Measurements from ENCODE around the gene CGAS.
"Not testable (repeated sequence)": the region's sequence is repeated elsewhere in the genome, so short reads cannot be mapped to it uniquely, and the experiment has no call there.

CGAS gene

GRCh38 chr6:73452107-73452461, at the start of gene CGAS:
Gene CGAS, minus strand, starts transcription at chr6:73452297. Its CDS starts 116 bp downstream, at chr6:73452181.
- peak; percentile 75 for DNase-seq

GRCh38 chr6:73497915-73498314, 45.8 kb upstream of the CGAS start:
- DNase-seq: no peak

DNA sequence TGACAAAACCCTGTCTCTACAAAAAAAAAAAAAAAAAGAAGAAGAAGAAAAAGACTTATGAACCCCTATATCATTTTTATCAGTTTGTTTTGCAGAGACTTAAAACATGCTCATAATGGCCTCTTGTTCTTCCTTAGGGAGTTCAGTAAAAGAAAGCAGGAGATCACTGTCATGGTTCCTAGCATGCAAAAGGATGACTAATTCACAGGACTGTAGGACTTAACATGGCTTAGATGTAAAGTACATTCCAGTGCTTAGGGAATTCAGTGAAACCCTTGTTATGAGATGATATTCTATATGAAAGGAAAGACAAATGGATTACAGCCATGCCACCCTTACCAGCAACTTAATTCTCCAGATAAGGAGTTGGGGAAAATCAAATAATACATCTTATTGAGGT, 39.3 kb upstream of the CGAS start:
- no peak for DNase-seq

DNA sequence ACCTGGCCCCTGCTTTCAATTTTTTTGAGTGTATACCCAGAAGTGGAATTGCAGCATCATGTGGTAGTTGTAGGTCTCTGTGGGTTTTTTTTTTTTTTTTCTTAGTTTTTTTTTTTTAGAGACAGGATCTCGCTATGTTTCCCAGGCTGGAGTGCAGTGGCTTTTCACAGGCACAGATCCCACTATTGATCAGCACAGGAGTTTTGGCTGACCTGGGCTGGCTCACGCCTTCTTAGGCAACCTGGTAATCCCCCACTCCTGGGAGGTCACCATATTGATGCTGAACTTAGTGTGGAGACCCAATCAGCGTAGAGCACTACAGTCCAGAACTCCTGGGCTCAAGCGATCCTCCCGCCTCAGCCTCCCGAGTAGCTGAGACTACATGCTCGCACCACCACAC, 35.4 kb upstream of the CGAS start:
- no peak for DNase-seq

GRCh38 chr6:73484438-73484837, 32.3 kb upstream of the CGAS start:
- DNase-seq: no peak

- DNase-seq: no peak
Observed at GRCh38 chr6:73481969-73482368, 29.9 kb upstream of the CGAS start.

DNA sequence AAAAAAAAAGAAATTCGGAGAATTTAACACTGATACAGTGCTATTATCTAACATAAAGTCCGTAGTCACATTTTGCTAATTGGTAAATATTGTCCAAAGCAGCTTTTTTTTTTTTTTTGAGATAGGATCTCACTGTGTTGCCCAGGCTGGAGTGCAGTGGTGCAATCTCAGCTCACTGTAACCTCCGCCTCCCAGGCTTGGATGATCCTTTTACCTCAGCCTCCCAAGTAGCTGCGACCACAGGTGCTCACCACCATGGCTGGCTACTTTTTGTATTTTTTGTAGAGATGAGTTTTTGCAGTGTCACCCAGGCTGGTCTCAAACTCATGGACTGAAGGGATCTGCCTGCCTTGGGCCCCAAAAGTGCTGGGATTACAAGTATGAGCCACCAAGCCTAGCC, 25.3 kb upstream of the CGAS start:
- no peak for DNase-seq

DNA sequence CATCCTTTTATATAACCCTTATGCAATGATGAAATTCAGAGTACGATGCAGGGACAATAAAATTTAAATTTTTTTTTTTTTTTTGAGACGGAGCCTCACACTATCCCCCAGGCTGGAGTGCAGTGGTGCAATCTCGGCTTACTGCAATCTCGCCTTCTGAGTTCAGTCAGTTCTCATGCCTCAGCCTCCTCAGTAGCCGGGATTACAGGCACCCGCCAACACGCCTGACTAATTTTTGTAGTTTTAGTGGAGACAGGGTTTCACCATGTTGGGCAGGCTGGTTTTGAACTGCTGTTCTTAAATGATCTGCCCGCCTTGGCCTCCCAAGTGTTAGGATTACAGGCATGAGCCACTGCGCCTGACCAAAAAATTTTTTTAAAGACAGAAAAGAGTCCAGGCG, 24.6 kb upstream of the CGAS start:
- no peak for DNase-seq

DNA sequence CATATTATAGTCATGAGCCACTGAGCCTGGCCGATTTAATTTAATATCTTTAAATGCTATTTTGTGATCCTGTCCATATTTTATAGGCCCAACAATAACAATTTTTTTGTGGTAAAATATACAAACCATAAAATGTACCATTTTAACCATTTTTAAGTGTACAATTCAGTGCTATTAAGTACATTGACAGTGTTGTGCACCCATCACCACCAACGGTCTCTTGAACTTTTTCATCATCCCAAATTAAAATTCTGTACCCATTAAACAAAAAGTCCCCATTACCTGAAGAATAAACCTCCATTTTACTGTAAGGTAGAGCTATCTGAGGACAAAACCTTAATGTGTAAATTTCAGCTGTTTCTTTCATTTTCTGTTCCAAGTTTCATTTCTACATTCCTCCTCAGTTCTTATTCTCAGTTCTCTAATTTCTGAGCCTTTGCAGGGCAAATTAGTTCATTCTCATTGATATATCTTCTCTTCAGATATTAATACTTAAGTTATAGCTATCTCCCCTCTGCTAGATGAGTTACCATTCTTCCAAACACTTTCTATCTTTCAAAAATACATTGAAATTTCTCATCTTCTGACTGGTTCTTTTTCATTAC, 19.7 kb upstream of the CGAS start:
- no peak for DNase-seq

DNA sequence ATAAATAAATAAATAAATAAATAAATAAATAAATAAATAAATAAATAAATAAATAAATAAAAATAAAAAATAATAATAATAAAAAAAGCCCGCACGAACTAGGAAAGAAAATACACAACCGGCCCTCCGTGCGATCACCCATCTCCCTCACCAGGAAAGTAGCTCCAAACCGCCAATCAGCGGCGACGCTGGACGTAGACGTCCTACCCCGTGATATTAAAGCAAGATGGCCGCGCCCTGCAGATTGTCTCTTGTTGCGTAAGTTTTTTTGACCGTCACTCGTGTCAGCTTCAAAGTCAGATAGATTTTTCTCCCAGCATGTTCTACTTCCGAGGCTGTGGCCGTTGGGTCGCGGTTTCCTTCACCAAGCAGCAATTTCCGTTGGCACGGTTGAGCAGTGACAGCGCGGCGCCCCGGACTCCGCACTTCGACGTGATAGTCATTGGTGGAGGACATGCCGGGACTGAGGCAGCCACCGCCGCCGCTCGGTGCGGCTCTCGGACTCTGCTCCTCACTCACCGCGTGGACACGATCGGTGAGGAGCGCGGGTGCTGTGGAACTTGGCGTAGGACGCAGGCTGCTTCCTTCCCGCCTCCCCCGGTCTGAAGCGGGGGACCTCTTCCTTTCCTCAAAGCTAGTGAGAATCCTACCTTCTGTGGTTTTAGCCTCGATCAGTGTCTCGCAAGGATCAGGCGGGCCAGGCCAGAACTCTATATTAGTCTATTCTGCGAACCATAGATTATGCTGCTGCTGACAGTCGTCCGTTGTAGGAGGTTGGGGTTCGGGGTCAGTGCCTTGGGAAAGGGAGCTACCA, 9.6 kb upstream of the CGAS start, which contains the start of gene MTO1:
Gene MTO1 (plus strand): TSS at position 201 of the 814 bp plus-strand sequence. CDS start 118 bp downstream, at position 319.
- DNase-seq: peak; percentile 72

DNA sequence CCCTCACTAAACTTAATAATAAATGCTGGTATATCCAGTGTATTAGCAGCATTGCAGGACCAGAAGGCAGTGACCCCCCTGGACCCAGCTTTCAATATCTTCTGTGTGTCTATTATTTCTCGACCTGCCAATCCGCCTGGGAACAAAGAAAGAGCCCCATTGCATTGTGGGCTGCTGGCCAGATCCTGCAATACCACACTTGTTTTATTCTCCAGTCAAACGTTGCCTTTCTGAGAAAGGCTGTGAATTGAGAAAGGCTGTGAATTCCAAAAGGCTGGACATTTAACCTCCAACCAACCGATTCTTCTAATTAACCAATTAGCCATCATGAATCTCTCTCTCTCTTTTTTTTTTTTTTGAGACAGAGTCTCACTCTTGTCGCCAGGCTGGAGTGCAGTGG, 8.0 kb upstream of the CGAS start:
- no peak for DNase-seq

DNA sequence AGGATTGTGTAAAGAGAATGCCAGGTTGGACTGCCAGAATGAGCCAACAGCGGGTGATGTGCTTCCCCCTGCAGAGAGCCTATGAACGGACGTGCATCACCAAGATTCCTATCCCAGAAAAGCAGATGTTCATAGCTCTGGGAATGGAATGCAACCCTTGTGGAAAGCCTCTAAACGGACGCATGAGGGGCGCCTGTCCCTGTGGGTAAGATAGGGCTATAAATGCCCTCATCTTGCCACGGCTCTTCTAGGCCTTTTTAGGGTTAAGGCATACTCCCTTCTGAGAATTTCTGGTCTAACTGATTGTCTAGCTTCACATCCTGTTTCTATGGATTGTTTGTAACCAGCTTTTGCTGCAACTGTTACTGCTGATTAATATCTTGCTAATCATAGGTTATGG, 7.4 kb upstream of the CGAS start:
- DNase-seq: not testable (repeated sequence)

- DNase-seq: no peak
Observed at GRCh38 chr6:73455865-73456629, 4.0 kb upstream of the CGAS start.

- peak; percentile 49 for DNase-seq
Observed at GRCh38 chr6:73451223-73452106, 632 bp downstream of the CGAS start.

GRCh38 chr6:73443555-73443954, 8.5 kb downstream of the CGAS start:
- DNase-seq: no peak

- DNase-seq: no peak
Observed at GRCh38 chr6:73435236-73435635, 16.9 kb downstream of the CGAS start.

- no peak for DNase-seq
Observed at GRCh38 chr6:73421534-73421933, 30.6 kb downstream of the CGAS start.

DNA sequence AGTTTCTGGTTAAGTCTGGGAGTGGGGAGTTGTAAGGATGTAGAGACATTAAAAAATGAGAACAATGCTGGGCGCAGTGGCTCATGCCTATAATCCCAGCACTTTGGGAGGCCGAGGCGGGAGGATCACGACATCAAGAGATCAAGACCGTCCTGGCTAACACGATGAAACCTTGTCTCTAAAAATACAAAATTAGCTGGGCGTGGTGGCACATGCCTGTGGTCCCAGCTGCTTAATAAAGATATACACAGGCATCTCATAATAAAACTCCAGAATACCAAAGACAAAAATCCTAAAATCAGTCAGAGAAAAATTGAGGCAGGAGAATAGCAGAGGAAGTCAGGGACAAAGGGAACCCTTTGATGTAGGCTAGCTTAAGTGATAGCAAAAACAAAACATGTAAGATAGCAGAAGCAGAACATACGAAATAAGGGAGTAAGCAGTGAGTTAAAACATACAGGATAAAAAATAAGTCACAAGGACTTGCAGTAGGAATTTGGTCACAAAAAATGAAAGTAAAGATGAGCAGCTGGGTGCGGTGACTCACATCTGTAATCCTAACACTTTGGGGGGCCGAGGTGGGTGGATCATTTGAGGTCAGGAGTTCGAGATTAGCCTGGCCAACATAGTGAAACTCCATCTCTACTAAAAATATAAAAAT, 33.9 kb downstream of the CGAS start:
- no peak for DNase-seq

DNA sequence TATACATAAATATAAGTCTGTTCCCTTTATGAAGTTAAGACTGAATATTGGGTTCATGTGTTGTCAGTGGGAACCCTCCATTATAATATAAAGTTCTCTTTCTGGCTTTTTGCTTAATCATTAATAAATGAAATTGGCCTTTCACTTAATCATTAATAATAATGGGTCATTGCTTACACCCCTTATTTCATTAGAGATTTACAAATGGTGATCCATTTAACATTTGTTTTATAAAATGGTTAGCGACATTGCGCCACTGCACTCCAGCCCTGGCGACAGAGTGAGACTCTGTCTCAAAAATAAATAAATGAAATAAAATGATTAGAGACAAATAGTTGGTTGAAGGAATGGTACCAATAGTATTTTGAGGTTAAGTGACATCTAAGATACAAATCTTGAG, 39.0 kb downstream of the CGAS start:
- no peak for DNase-seq

GRCh38 chr6:73409395-73409794, 42.7 kb downstream of the CGAS start:
- no peak for DNase-seq

- DNase-seq: no peak
Observed at GRCh38 chr6:73400656-73401055, 51.4 kb downstream of the CGAS start.

- no peak for DNase-seq
Observed at GRCh38 chr6:73395875-73396274, 56.2 kb downstream of the CGAS start.
